ENCODE results near the gene RAB44.

- TF ChIP-seq POU2F2 (IDR thresholded peaks at IDR 0.05; ENCODE audit: low read depth, low read length), result no peak
- no peak for TF ChIP-seq POLR2AphosphoS5 (IDR thresholded peaks at IDR 0.05; ENCODE audit: low read depth, low read length)
Observed at GRCh38 chr6:36749829-36750489, 52.3 kb downstream of the RAB44 start.

Measured in GM12891 (cell line).